SJSA1 (cell line): ENCODE results near the gene TENM3. TPM values are rescaled to one million over a fixed set of nuclear protein-coding genes. Genes with fewer than 3 reads are reported as not detected.

Source experiments
- DNase-seq, 2 experiments: peaks; one replicate each; pipeline ENCODE4 v3.0.0-alpha.2; 2015 to 2020; ENCODE audit warnings: low spot score in 2 of 2, low read depth in 1 of 2
- H3K27ac ChIP-seq: fragments of 250-450 bp; sonication (Bioruptor Pico); 2 replicates; pipeline ENCODE4 v1.5.1; 2020; ENCODE audit warnings: mild to moderate bottlenecking, moderate library complexity
- H3K27me3 ChIP-seq: fragments of 250-450 bp; sonication (Bioruptor Pico); replicated peaks from 2 replicates; pipeline ENCODE4 v1.5.1; 2020; ENCODE audit warnings: mild to moderate bottlenecking, moderate library complexity
- H3K36me3 ChIP-seq: fragments of 250-450 bp; sonication (Bioruptor Pico); 2 replicates; pipeline ENCODE4 v1.5.1; 2020; ENCODE audit warnings: mild to moderate bottlenecking
- H3K4me1 ChIP-seq: fragments of 250-450 bp; sonication (Bioruptor Pico); replicated peaks from 2 replicates; pipeline ENCODE4 v1.6.1; 2021; ENCODE audit warnings: mild to moderate bottlenecking
- H3K4me3 ChIP-seq: fragments of 250-450 bp; sonication (Bioruptor Pico); 2 replicates; pipeline ENCODE4 v1.5.1; 2020; ENCODE audit warnings: mild to moderate bottlenecking
- H3K9me3 ChIP-seq: fragments of 250-450 bp; sonication (Bioruptor Pico); replicated peaks from 2 replicates; pipeline ENCODE4 v1.5.1; 2020; ENCODE audit warnings: mild to moderate bottlenecking
- total RNA-seq: library from RNA; depleted of rRNA; stranded (reverse); fragments of >200 nt; shearing (Covaris generic); gene quantifications from 2 replicates; pipeline ENCODE4 v1.2.3, GENCODE V29; 2014

The TENM3 gene
- total RNA-seq, 1 experiment from 2014 or later = 90.5 TPM

GRCh38 chr4:182537031-182537795, 294.0 kb downstream of the TENM3 start:
- DNase-seq = no peak
- H3K9me3 ChIP-seq = no peaks in the 10 kb centered on the region
- H3K4me1 ChIP-seq = peaks cover 12% of the 10 kb centered on the region
- no peaks in the 10 kb centered on the region for H3K27me3 ChIP-seq
- no peaks in the 10 kb centered on the region for H3K36me3 ChIP-seq
- no peak overlapping the region for H3K27ac ChIP-seq
- no peak overlapping the region for H3K4me3 ChIP-seq

GRCh38 chr4:182538031-182538430, 294.8 kb downstream of the TENM3 start:
- Histone ChIP-seq H3K4me1 (peaks cover 11% of the 10 kb centered on the region), H3K36me3 (no peaks in the 10 kb centered on the region), H3K9me3 (no peaks in the 10 kb centered on the region), H3K4me3 (no peak overlapping the region), H3K27me3 (no peaks in the 10 kb centered on the region), H3K27ac (no peak overlapping the region)
- DNase-seq = no peak

- Histone ChIP-seq H3K27ac (no peak overlapping the region), H3K27me3 (no peaks in the 10 kb centered on the region), H3K9me3 (no peaks in the 10 kb centered on the region), H3K4me3 (no peak overlapping the region), H3K36me3 (no peaks in the 10 kb centered on the region), H3K4me1 (no peaks in the 10 kb centered on the region)
- DNase-seq = no peak
Observed at GRCh38 chr4:182540496-182540895, 297.3 kb downstream of the TENM3 start.

DNA sequence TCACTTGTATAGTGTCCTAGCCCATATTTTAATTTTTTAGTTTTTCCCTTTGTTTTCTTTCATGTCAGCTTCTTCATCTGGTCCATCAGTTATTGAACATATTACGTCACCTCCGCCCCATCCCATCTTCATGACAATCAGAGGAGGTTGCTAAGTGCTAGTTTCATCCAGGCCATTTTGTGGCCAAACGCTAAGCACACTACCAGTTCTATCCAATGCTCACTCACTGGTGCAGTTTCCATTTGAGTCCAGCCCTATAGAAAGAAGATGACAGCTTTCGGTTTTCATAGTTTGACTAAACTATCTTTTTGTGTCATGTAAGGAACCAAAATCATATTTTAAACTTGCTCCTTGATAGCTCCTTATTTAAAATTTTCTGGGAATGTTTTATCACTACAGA, 304.2 kb downstream of the TENM3 start:
- Histone ChIP-seq H3K4me3 (no peak overlapping the region), H3K9me3 (no peaks in the 10 kb centered on the region), H3K27ac (no peak overlapping the region), H3K36me3 (no peaks in the 10 kb centered on the region), H3K27me3 (no peaks in the 10 kb centered on the region), H3K4me1 (no peaks in the 10 kb centered on the region)
- no peak for DNase-seq

DNA sequence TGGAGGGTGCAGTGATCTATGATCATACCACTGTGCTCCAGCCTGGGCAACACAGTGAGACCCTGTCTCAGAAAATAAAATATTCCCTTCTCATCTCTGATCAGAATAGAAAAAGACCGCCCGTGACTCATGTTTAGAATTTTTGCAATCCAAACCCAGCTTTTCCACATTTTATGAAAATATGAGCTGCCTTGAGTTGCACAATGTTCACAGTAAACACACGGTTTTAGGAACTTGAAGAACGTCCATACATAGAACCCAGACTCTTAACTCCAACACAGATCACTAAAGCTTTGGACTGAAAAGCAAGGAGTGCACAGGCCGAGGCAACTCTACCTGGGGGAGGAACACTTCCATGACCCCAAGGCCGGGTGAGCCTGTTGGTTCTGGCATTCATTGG, 305.0 kb downstream of the TENM3 start:
- Histone ChIP-seq H3K27me3 (no peaks in the 10 kb centered on the region), H3K27ac (no peak overlapping the region), H3K4me3 (no peak overlapping the region), H3K4me1 (no peaks in the 10 kb centered on the region), H3K9me3 (no peaks in the 10 kb centered on the region), H3K36me3 (no peaks in the 10 kb centered on the region)
- no peak for DNase-seq

DNA sequence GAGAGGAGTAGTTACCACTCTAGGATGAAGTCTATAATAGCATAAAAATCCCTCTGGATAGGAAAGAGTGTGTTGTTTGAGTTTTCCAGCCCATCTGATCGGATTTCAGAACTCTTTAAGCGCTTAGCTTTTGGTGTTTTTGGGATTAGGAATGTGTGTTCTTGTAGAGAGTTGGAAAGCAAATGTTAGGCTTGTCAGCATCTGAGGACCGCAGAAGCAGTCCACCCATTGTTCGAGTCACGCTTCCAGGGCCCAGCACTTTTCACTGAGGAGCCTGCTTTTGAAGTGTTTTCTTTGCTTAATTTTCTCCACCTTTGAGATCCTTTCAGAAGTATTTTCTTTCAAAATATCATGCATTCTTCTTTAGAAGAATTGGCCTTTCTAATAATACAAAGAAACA, 306.2 kb downstream of the TENM3 start:
- no peaks in the 10 kb centered on the region for H3K9me3 ChIP-seq
- no peak for DNase-seq
- H3K36me3 ChIP-seq = no peaks in the 10 kb centered on the region
- H3K27me3 ChIP-seq = no peaks in the 10 kb centered on the region
- no peak overlapping the region for H3K4me3 ChIP-seq
- H3K27ac ChIP-seq = no peak overlapping the region
- H3K4me1 ChIP-seq = peaks cover 8% of the 10 kb centered on the region

GRCh38 chr4:182552948-182553347, 309.7 kb downstream of the TENM3 start:
- Histone ChIP-seq H3K27me3 (no peaks in the 10 kb centered on the region), H3K4me3 (no peak overlapping the region), H3K27ac (no peak overlapping the region), H3K9me3 (no peaks in the 10 kb centered on the region), H3K36me3 (no peaks in the 10 kb centered on the region), H3K4me1 (peaks cover 44% of the 10 kb centered on the region)
- no peak for DNase-seq

DNA sequence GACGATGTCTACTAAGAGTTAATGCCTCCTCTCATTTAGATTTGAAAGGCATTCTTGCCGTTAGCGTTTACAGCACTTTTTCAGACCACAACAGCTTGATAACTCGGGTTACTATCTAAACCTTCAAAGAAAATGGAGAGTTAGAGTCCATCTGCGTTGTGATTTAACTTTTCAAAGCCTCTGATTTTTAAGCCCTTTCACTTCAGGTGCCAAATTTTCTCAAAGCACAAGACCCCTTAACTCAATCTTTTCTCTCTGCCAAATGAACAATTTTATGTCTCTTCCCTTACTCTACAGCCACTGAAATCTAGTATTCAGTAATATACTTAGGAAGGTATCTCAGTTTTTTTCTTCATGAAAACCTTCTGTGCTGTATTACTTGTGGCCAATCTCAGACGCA, 310.5 kb downstream of the TENM3 start:
- Histone ChIP-seq H3K27me3 (no peaks in the 10 kb centered on the region), H3K27ac (peak overlapping the region; percentile 84), H3K36me3 (no peaks in the 10 kb centered on the region), H3K9me3 (no peaks in the 10 kb centered on the region), H3K4me1 (peaks cover 51% of the 10 kb centered on the region), H3K4me3 (peak overlapping the region; percentile 2; the same call in 1 of the 2 replicates)
- peak in 1 of 2 experiments; percentile 40 for DNase-seq

GRCh38 chr4:182554736-182555135, 311.5 kb downstream of the TENM3 start:
- H3K27ac ChIP-seq = peak overlapping the region; percentile 84
- H3K36me3 ChIP-seq = no peaks in the 10 kb centered on the region
- H3K4me1 ChIP-seq = peaks cover 58% of the 10 kb centered on the region
- no peaks in the 10 kb centered on the region for H3K9me3 ChIP-seq
- peak in 1 of 2 experiments; percentile 57 for DNase-seq
- peak overlapping the region; percentile 17 for H3K4me3 ChIP-seq
- H3K27me3 ChIP-seq = no peaks in the 10 kb centered on the region

GRCh38 chr4:182555997-182556418, 312.8 kb downstream of the TENM3 start:
- Histone ChIP-seq H3K36me3 (no peaks in the 10 kb centered on the region), H3K4me3 (no peak overlapping the region), H3K9me3 (no peaks in the 10 kb centered on the region), H3K27me3 (no peaks in the 10 kb centered on the region), H3K4me1 (peaks cover 63% of the 10 kb centered on the region), H3K27ac (peak overlapping the region; percentile 84)
- DNase-seq = peak; percentile 88 to 90

GRCh38 chr4:182556580-182556979, 313.4 kb downstream of the TENM3 start:
- Histone ChIP-seq H3K27me3 (no peaks in the 10 kb centered on the region), H3K4me3 (no peak overlapping the region), H3K27ac (peak overlapping the region; percentile 84), H3K36me3 (no peaks in the 10 kb centered on the region), H3K4me1 (peaks cover 63% of the 10 kb centered on the region), H3K9me3 (no peaks in the 10 kb centered on the region)
- DNase-seq = peak; percentile 46 to 84

- DNase-seq = peak; percentile 77 to 90
- Histone ChIP-seq H3K9me3 (no peaks in the 10 kb centered on the region), H3K4me3 (peak overlapping the region; percentile 24), H3K27ac (peak overlapping the region; percentile 85), H3K27me3 (no peaks in the 10 kb centered on the region), H3K4me1 (peaks cover 51% of the 10 kb centered on the region), H3K36me3 (no peaks in the 10 kb centered on the region)
Observed at GRCh38 chr4:182560358-182560757, 317.2 kb downstream of the TENM3 start.

GRCh38 chr4:182562350-182562749, 319.1 kb downstream of the TENM3 start:
- Histone ChIP-seq H3K4me3 (no peak overlapping the region), H3K4me1 (peaks cover 36% of the 10 kb centered on the region), H3K9me3 (no peaks in the 10 kb centered on the region), H3K27me3 (no peaks in the 10 kb centered on the region), H3K36me3 (no peaks in the 10 kb centered on the region), H3K27ac (no peak overlapping the region)
- DNase-seq = no peak

DNA sequence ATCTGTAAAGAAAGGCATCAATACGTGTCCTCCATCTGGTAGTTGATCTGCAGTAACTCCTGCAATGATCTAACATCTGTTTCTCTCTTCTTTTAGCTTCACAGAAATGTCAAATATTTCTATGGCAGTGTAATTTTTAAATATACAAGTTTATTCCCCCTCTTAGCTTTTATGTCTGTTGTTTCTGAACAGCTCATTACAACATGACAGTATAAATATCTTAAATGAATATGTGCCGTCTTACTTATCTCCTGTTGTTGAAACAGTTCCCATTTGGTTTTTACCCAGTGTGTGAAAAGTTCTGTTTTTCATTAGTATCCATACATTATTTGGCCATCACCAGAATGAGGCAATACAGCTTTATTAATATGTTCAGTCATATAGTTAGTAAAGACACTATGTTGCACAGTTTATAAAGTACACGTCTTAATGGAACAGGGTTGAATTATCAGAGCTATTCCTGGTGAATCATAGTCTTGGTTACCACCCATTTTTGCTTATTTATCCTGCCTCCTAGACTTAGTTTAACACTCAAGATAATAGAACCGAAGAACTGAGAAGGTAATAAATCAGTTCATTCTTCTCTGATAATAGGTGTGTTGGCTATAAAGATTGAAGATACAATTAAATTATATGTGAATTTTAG, 321.6 kb downstream of the TENM3 start:
- no peak overlapping the region for H3K4me3 ChIP-seq
- H3K36me3 ChIP-seq = 0 out of 2 replicates have a peak, but pooled peaks cover 3% of the 10 kb centered on the region
- H3K27ac ChIP-seq = no peak overlapping the region
- H3K27me3 ChIP-seq = no peaks in the 10 kb centered on the region
- DNase-seq = no peak
- no peaks in the 10 kb centered on the region for H3K9me3 ChIP-seq
- H3K4me1 ChIP-seq = peaks cover 16% of the 10 kb centered on the region
